Suppressor macrophage (primary cell): ENCODE measurements around the gene MICA.

ENCODE experiments used
- DNase-seq, 4 experiments: peaks; one replicate each; pipeline ENCODE4 v3.0.0-alpha.2; 2020 to 2022

Gene MICA

GRCh38 chr6:31462026-31462963, 58.9 kb downstream of the MICA start:
- DNase-seq, result no peak

- peak; percentile 83 to 88 (median 86) for DNase-seq
Observed at GRCh38 chr6:31462964-31463870, 59.8 kb downstream of the MICA start.

- no peak for DNase-seq
Observed at GRCh38 chr6:31464252-31465184, 61.1 kb downstream of the MICA start.
